PC-9 (cell line): ENCODE data around the gene NEDD9.

Experiments used
- CTCF ChIP-seq: fragments of 200-600 bp; sonication (generic); conservative IDR thresholded peaks from 2 replicates; pipeline ENCODE4 v1.6.1; 2017; ENCODE audit warnings: mixed run types, antibody characterized with exemption, mild to moderate bottlenecking, moderate library complexity
- EZH2 ChIP-seq: fragments of 200-600 bp; sonication (generic); IDR thresholded peaks from 2 replicates; pipeline ENCODE4 v1.8.0; 2017; ENCODE audit warnings: antibody characterized with exemption, low read depth

DNA sequence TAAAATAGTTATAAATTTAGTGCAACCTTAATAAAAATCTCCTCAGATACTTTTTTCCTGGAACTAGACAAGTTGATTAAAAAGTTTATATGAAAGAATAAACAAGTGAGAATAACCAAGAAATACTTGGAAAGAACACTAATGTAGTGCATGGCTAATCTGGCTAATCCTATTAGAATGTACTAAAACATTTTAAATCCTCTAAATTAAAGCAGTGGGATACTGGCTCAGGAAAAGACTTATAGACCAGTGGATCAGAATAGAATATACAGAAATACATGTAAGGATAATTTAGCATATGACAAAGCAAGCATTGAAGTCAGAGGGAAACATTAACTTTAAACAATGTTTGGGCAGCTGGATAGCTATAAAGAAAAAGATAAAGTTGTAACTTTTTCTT lies 79.9 kb downstream of the NEDD9 start:
- TF ChIP-seq CTCF, result no peak
- TF ChIP-seq EZH2, result no peak
